ENCODE results near the gene ORAI3.
A peak's percentile ranks its signal among the peaks of the same experiment; 100 is the strongest.

ORAI3 gene

DNA sequence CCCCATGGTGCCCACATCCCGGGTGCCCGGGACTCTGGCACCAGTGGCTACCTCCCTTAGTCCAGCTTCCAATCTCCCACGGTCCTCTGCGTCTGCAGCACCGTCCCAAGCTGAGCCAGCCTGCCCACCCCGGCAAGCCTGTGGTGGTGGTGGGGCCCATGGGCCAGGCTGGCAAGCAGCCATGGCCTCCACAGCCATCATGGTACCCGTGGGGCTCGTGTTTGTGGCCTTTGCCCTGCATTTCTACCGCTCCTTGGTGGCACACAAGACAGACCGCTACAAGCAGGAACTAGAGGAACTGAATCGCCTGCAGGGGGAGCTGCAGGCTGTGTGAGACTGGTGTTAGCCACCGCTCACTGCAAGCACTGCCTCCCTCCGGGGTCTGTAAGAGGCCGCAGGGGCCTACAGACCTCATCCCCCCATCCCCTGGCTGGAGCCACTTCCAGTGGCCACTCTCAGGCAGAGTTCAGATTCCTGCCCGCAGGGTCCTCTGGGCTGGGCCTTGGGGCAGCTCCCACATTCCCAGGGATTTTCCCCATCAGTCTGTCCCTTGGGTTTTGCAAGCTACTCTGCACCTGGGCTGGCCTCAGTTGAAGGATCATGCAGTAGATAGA is 4.8 kb downstream of the ORAI3 start (continued):
- TF ChIP-seq, protein P1, sequence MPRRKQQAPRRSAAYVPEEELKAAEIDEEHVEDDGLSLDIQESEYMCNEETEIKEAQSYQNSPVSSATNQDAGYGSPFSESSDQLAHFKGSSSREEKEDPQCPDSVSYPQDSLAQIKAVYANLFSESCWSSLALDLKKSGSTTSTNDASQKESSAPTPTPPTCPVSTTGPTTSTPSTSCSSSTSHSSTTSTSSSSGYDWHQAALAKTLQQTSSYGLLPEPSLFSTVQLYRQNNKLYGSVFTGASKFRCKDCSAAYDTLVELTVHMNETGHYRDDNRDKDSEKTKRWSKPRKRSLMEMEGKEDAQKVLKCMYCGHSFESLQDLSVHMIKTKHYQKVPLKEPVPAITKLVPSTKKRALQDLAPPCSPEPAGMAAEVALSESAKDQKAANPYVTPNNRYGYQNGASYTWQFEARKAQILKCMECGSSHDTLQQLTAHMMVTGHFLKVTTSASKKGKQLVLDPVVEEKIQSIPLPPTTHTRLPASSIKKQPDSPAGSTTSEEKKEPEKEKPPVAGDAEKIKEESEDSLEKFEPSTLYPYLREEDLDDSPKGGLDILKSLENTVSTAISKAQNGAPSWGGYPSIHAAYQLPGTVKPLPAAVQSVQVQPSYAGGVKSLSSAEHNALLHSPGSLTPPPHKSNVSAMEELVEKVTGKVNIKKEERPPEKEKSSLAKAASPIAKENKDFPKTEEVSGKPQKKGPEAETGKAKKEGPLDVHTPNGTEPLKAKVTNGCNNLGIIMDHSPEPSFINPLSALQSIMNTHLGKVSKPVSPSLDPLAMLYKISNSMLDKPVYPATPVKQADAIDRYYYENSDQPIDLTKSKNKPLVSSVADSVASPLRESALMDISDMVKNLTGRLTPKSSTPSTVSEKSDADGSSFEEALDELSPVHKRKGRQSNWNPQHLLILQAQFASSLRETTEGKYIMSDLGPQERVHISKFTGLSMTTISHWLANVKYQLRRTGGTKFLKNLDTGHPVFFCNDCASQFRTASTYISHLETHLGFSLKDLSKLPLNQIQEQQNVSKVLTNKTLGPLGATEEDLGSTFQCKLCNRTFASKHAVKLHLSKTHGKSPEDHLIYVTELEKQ (tag by site-specific recombination; IDR thresholded peaks at IDR 0.05; ENCODE audit: borderline replicate concordance): no peak
- no peak for TF ChIP-seq ZNF155 (tag by site-specific recombination; IDR thresholded peaks at IDR 0.05)
- TF ChIP-seq ZNF776 (tag by site-specific recombination; IDR thresholded peaks at IDR 0.05; ENCODE audit: borderline replicate concordance): no peak
- TF ChIP-seq ZNF544 (tag by site-specific recombination; IDR thresholded peaks at IDR 0.05): no peak
- TF ChIP-seq ZNF629 (tag by site-specific recombination; IDR thresholded peaks at IDR 0.05): 0 out of 2 replicates have a peak, but pooled peaks have one; percentile 39
- TF ChIP-seq ZIC2 (tag by site-specific recombination; IDR thresholded peaks at IDR 0.05): no peak
- TF ChIP-seq ZNF426 (tag by site-specific recombination; IDR thresholded peaks at IDR 0.05): no peak
- TF ChIP-seq ZNF140 (tag by site-specific recombination; IDR thresholded peaks at IDR 0.05): no peak
- no peak for TF ChIP-seq ZNF549 (tag by site-specific recombination; IDR thresholded peaks at IDR 0.05)
- TF ChIP-seq KLF10 (tag by site-specific recombination; IDR thresholded peaks at IDR 0.05): no peak; the same call in 1 of the 2 replicates
- TF ChIP-seq ZNF211 (tag by site-specific recombination; IDR thresholded peaks at IDR 0.05; ENCODE audit: low read depth): no peak
- TF ChIP-seq, protein P2, sequence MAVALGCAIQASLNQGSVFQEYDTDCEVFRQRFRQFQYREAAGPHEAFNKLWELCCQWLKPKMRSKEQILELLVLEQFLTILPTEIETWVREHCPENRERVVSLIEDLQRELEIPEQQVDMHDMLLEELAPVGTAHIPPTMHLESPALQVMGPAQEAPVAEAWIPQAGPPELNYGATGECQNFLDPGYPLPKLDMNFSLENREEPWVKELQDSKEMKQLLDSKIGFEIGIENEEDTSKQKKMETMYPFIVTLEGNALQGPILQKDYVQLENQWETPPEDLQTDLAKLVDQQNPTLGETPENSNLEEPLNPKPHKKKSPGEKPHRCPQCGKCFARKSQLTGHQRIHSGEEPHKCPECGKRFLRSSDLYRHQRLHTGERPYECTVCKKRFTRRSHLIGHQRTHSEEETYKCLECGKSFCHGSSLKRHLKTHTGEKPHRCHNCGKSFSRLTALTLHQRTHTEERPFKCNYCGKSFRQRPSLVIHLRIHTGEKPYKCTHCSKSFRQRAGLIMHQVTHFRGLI (tag by site-specific recombination; IDR thresholded peaks at IDR 0.05): no peak
- no peak for TF ChIP-seq ZNF223 (tag by site-specific recombination; IDR thresholded peaks at IDR 0.05)
- no peak for TF ChIP-seq ZNF248 (tag by site-specific recombination; IDR thresholded peaks at IDR 0.05)
- no peak for TF ChIP-seq ZNF10 (tag by site-specific recombination; IDR thresholded peaks at IDR 0.05)
- peak; percentile 33; the same call in 1 of the 2 replicates for TF ChIP-seq ZBTB20 (tag by site-specific recombination; IDR thresholded peaks at IDR 0.05)
- no peak for TF ChIP-seq HOXA7 (CRISPR knock-in tag; IDR thresholded peaks at IDR 0.05; ENCODE audit: borderline replicate concordance)

DNA sequence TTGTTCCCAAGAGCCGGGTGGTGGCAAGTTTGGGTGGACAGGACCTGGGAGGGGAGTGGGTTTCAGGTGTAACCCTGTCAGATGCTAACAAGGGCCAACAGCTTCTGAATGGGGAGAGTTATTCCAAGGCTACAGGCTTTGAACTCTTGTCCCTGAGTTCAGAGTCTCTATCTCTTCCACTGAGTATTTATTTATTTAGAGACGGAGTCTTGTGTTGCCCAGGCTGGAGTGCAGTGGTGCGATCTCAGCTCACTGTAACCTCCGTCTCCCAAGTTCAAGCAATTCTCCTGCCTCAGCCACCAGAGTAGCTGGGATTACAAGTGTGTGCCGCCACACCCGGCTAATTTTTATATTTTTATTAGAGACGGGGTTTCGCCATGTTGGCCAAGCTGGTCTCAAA is 6.1 kb downstream of the ORAI3 start:
- peaks cover 2% of the 10 kb centered on the region; the same call in 1 of the 2 replicates for H3K4me1 ChIP-seq (ENCODE audit: control insufficient read depth, insufficient read depth, low read length)
- CTCF ChIA-PET: interaction anchor here (0.6 to 5.3 kb wide), 11 partner anchors 13 to 1139 kb away, joined by 3 to 74 read pairs (median 6); partner anchors contain the start of genes HSD3B7 and PAGR1
- peaks cover 10 to 16% of the 10 kb centered on the region in 2 experiments for H3K36me3 ChIP-seq (ENCODE audit: control insufficient read depth in 2 of 2, insufficient read depth in 1 of 2, low read length in 2 of 2)
- H3K4me3 ChIP-seq (ENCODE audit: low read depth, low read length): no peak overlapping the region
- no peak for TF ChIP-seq ZBTB1 (tag by site-specific recombination; IDR thresholded peaks at IDR 0.05)
- TF ChIP-seq, protein P3, sequence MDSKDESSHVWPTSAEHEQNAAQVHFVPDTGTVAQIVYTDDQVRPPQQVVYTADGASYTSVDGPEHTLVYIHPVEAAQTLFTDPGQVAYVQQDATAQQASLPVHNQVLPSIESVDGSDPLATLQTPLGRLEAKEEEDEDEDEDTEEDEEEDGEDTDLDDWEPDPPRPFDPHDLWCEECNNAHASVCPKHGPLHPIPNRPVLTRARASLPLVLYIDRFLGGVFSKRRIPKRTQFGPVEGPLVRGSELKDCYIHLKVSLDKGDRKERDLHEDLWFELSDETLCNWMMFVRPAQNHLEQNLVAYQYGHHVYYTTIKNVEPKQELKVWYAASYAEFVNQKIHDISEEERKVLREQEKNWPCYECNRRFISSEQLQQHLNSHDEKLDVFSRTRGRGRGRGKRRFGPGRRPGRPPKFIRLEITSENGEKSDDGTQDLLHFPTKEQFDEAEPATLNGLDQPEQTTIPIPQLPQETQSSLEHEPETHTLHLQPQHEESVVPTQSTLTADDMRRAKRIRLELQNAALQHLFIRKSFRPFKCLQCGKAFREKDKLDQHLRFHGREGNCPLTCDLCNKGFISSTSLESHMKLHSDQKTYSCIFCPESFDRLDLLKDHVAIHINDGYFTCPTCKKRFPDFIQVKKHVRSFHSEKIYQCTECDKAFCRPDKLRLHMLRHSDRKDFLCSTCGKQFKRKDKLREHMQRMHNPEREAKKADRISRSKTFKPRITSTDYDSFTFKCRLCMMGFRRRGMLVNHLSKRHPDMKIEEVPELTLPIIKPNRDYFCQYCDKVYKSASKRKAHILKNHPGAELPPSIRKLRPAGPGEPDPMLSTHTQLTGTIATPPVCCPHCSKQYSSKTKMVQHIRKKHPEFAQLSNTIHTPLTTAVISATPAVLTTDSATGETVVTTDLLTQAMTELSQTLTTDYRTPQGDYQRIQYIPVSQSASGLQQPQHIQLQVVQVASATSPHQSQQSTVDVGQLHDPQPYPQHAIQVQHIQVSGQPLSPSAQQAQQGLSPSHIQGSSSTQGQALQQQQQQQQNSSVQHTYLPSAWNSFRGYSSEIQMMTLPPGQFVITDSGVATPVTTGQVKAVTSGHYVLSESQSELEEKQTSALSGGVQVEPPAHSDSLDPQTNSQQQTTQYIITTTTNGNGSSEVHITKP (tag by site-specific recombination; IDR thresholded peaks at IDR 0.05): peak; percentile 24; the same call in 1 of the 2 replicates
- TF ChIP-seq, protein P4, sequence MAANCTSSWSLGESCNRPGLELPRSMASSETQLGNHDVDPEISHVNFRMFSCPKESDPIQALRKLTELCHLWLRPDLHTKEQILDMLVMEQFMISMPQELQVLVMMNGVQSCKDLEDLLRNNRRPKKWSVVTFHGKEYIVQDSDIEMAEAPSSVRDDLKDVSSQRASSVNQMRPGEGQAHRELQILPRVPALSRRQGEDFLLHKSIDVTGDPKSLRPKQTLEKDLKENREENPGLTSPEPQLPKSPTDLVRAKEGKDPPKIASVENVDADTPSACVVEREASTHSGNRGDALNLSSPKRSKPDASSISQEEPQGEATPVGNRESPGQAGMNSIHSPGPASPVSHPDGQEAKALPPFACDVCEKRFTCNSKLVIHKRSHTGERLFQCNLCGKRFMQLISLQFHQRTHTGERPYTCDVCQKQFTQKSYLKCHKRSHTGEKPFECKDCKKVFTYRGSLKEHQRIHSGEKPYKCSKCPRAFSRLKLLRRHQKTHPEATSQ (tag by site-specific recombination; IDR thresholded peaks at IDR 0.05): no peak
- TF ChIP-seq, protein P5, sequence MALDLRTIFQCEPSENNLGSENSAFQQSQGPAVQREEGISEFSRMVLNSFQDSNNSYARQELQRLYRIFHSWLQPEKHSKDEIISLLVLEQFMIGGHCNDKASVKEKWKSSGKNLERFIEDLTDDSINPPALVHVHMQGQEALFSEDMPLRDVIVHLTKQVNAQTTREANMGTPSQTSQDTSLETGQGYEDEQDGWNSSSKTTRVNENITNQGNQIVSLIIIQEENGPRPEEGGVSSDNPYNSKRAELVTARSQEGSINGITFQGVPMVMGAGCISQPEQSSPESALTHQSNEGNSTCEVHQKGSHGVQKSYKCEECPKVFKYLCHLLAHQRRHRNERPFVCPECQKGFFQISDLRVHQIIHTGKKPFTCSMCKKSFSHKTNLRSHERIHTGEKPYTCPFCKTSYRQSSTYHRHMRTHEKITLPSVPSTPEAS (tag by site-specific recombination; IDR thresholded peaks at IDR 0.05): no peak
- no peaks in the 10 kb centered on the region for H3K9me3 ChIP-seq (ENCODE audit: control insufficient read depth, insufficient read depth, low read depth, low read length)
- POLR2A ChIA-PET: interaction anchor here (0.7 to 0.9 kb wide), 2 partner anchors 101 to 138 kb away, joined by 3 read pairs; no protein-coding TSS in a partner anchor
- no peak overlapping the region for H3K27ac ChIP-seq (ENCODE audit: extremely low read depth, low read depth, low read length)
